Neural progenitor cell (in vitro differentiated cells): ENCODE results near the gene RNH1.

Experiments used
- EZH2 ChIP-seq: fragments of 200-600 bp; sonication (generic); IDR thresholded peaks from 2 replicates; pipeline ENCODE4 v1.6.1; 2017; ENCODE audit warnings: antibody characterized with exemption, mild to moderate bottlenecking, moderate library complexity
- EZH2phosphoT487 ChIP-seq: fragments of 200-600 bp; sonication (generic); IDR thresholded peaks from 2 replicates; pipeline ENCODE4 v1.6.1; 2017; ENCODE audit warnings: antibody characterized with exemption
- TF ChIP-seq, protein P1 (sequence below): fragments of 200-600 bp; sonication (generic); IDR thresholded peaks from 2 replicates; pipeline ENCODE4 v1.5.1; 2017; ENCODE audit warnings: antibody characterized with exemption, mild to moderate bottlenecking

- TF ChIP-seq, protein P1, sequence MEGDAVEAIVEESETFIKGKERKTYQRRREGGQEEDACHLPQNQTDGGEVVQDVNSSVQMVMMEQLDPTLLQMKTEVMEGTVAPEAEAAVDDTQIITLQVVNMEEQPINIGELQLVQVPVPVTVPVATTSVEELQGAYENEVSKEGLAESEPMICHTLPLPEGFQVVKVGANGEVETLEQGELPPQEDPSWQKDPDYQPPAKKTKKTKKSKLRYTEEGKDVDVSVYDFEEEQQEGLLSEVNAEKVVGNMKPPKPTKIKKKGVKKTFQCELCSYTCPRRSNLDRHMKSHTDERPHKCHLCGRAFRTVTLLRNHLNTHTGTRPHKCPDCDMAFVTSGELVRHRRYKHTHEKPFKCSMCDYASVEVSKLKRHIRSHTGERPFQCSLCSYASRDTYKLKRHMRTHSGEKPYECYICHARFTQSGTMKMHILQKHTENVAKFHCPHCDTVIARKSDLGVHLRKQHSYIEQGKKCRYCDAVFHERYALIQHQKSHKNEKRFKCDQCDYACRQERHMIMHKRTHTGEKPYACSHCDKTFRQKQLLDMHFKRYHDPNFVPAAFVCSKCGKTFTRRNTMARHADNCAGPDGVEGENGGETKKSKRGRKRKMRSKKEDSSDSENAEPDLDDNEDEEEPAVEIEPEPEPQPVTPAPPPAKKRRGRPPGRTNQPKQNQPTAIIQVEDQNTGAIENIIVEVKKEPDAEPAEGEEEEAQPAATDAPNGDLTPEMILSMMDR = no peak
- TF ChIP-seq EZH2phosphoT487 (no peak), EZH2 (no peak)
Observed at GRCh38 chr11:550746-551085, 43.7 kb upstream of the RNH1 start.
